PC-3 (cell line): ENCODE measurements around the gene CAMTA1. TPM values are rescaled to one million over a fixed set of nuclear protein-coding genes. Genes with fewer than 3 reads are reported as not detected.

Experiments
- ATAC-seq: fragments of 200-7000 bp; cut with Tn5 transposase; 2 replicates; pipeline ENCODE4 v1.9.1; 2020; ENCODE audit warnings: mild to moderate bottlenecking, moderate library complexity
- BruUV-seq: library from RNA; stranded (reverse); fragments of 400-500 nt; replicated peaks from 2 replicates; lab custom pipeline; 2021; lab: Mats Ljungman, UMichigan
- CTCF ChIA-PET: fragments of 300-600 bp; sonication (Branson Sonifier 250); formaldehyde crosslinking; loops from one replicate; lab custom pipeline; 2022; ENCODE audit warnings: antibody characterized with exemption; lab: Charles Lee
- POLR2A ChIA-PET: fragments of 300-600 bp; sonication (Branson Sonifier 250); formaldehyde crosslinking; loops from one replicate; lab custom pipeline; 2022; ENCODE audit warnings: antibody characterized with exemption; ENCODE audit not compliant: unreplicated experiment; lab: Charles Lee
- DNase-seq: peaks from one replicate; pipeline ENCODE4 v3.0.0-alpha.2; 2015
- H2AFZ ChIP-seq: fragments of 300-600 bp; sonication (generic); 2 replicates; pipeline ENCODE4 v1.6.0; 2016; ENCODE audit warnings: antibody characterized with exemption, low read length
- H3F3A ChIP-seq: fragments of 300-600 bp; sonication (generic); one replicate; pipeline ENCODE4 v1.6.0; 2017; ENCODE audit warnings: antibody characterized with exemption, low read length, control low read depth, mild to moderate bottlenecking; ENCODE audit not compliant: unreplicated experiment
- H3K27ac ChIP-seq: fragments of 300-600 bp; sonication (generic); 2 replicates; pipeline ENCODE4 v1.5.1; 2016; ENCODE audit warnings: mild to moderate bottlenecking, low read length
- H3K27me3 ChIP-seq: fragments of 300-600 bp; sonication (generic); 2 replicates; pipeline ENCODE4 v1.6.1; 2016; ENCODE audit warnings: low read length, mixed read lengths
- H3K36me3 ChIP-seq: fragments of 300-600 bp; sonication (generic); 2 replicates; pipeline ENCODE4 v1.6.1; 2016; ENCODE audit warnings: low read depth, mixed run types, low read length, mixed read lengths
- H3K4me1 ChIP-seq: fragments of 300-600 bp; sonication (generic); 2 replicates; pipeline ENCODE4 v1.5.1; 2016; ENCODE audit warnings: low read length; ENCODE audit not compliant: insufficient read depth
- H3K4me2 ChIP-seq: fragments of 300-600 bp; sonication (generic); 2 replicates; pipeline ENCODE4 v1.6.0; 2016; ENCODE audit warnings: low read length
- H3K4me3 ChIP-seq: fragments of 300-600 bp; sonication (generic); 2 replicates; pipeline ENCODE4 v1.5.1; 2016; ENCODE audit warnings: mild to moderate bottlenecking, low read length, mixed read lengths
- H3K79me2 ChIP-seq: fragments of 300-600 bp; sonication (generic); 2 replicates; pipeline ENCODE4 v1.6.1; 2017; ENCODE audit warnings: low read length, mixed read lengths
- H3K9ac ChIP-seq: fragments of 300-600 bp; sonication (generic); 2 replicates; pipeline ENCODE4 v1.6.0; 2016; ENCODE audit warnings: mild to moderate bottlenecking, low read length
- H3K9me2 ChIP-seq: fragments of 300-600 bp; sonication (generic); replicated peaks from 2 replicates; pipeline ENCODE4 v1.6.1; 2016; ENCODE audit warnings: mixed run types, low read length, mixed read lengths
- H3K9me3 ChIP-seq: fragments of 300-600 bp; sonication (generic); 2 replicates; pipeline ENCODE4 v1.6.1; 2016; ENCODE audit warnings: low read length, mixed read lengths
- H4K20me1 ChIP-seq: fragments of 300-600 bp; sonication (generic); 2 replicates; pipeline ENCODE4 v1.6.1; 2016; ENCODE audit warnings: low read length, mixed read lengths
- EZH2 ChIP-seq: fragments of 300-600 bp; sonication (generic); IDR thresholded peaks from one replicate; pipeline ENCODE4 v1.6.1; 2017; ENCODE audit warnings: antibody characterized with exemption, mild to moderate bottlenecking, low read length; ENCODE audit not compliant: unreplicated experiment
- EZH2phosphoT487 ChIP-seq: fragments of 300-600 bp; sonication (generic); IDR thresholded peaks from 2 replicates; pipeline ENCODE4 v1.6.1; 2018; ENCODE audit warnings: mild to moderate bottlenecking, antibody characterized with exemption, low read length, borderline replicate concordance
- intact Hi-C: fragments of 100-400 bp; cut with micrococcal nuclease; formaldehyde crosslinking; loops from 2 replicates; pipeline ENCODE4 v1.9.0; 2023
- total RNA-seq: library from RNA; depleted of rRNA; stranded (reverse); fragments of >200 nt; gene quantifications from 2 replicates; pipeline ENCODE4 v1.2.3, GENCODE V29; 2014
- TF ChIP-seq, protein P1 (sequence below): fragments of 300-600 bp; sonication (generic); conservative IDR thresholded peaks from 2 replicates; pipeline ENCODE4 v1.5.1; 2017; ENCODE audit warnings: antibody characterized with exemption, low read depth, mild to moderate bottlenecking, low read length

Gene CAMTA1
- total RNA-seq, 1 experiment from 2014 or later = 40.8 TPM

DNA sequence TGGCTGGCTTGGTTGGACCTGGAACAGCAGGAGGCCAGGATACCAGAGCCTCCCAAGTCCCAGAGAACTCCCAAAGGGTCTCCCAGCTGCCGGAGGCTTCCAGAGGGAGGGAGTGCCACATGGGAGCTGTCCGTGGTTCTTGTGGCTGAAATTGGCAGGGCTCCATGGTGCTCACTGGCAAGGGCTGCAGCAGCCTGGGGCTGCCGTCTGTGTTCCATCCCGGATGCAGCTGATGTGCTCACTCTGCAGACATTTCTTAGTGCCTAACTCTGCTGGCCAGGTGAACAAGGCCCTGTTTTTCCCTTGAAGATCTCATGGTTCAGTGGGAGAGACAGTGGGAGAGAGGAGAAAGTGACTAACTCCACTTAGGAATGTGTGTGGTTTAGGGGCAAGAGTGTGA lies 261.1 kb downstream of the CAMTA1 start:
- H3K4me3 ChIP-seq = no peak overlapping the region
- CTCF ChIA-PET = no interaction called here
- H3F3A ChIP-seq = no peaks in the 10 kb centered on the region
- H3K27ac ChIP-seq = no peak overlapping the region
- peak; percentile 59 for DNase-seq
- TF ChIP-seq EZH2 (no peak), EZH2phosphoT487 (no peak)
- TF ChIP-seq, protein P1, sequence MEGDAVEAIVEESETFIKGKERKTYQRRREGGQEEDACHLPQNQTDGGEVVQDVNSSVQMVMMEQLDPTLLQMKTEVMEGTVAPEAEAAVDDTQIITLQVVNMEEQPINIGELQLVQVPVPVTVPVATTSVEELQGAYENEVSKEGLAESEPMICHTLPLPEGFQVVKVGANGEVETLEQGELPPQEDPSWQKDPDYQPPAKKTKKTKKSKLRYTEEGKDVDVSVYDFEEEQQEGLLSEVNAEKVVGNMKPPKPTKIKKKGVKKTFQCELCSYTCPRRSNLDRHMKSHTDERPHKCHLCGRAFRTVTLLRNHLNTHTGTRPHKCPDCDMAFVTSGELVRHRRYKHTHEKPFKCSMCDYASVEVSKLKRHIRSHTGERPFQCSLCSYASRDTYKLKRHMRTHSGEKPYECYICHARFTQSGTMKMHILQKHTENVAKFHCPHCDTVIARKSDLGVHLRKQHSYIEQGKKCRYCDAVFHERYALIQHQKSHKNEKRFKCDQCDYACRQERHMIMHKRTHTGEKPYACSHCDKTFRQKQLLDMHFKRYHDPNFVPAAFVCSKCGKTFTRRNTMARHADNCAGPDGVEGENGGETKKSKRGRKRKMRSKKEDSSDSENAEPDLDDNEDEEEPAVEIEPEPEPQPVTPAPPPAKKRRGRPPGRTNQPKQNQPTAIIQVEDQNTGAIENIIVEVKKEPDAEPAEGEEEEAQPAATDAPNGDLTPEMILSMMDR = no peak
- POLR2A ChIA-PET = no interaction called here
- H2AFZ ChIP-seq = no peak overlapping the region
- ATAC-seq = peak; percentile 37; the same call in 1 of the 2 replicates
- H3K9me3 ChIP-seq = no peaks in the 10 kb centered on the region
- no peak overlapping the region for H3K4me2 ChIP-seq
- no peak overlapping the region for H3K9ac ChIP-seq
- no peaks in the 10 kb centered on the region for H3K36me3 ChIP-seq
- H3K4me1 ChIP-seq = peaks cover 9% of the 10 kb centered on the region
- H3K79me2 ChIP-seq = no peaks in the 10 kb centered on the region
- intact Hi-C loops = no loop called here
- no peaks in the 10 kb centered on the region for H3K9me2 ChIP-seq
- H3K27me3 ChIP-seq = peaks cover 21% of the 10 kb centered on the region
- BruUV-seq = no TSS peak
- H4K20me1 ChIP-seq = no peaks in the 10 kb centered on the region

DNA sequence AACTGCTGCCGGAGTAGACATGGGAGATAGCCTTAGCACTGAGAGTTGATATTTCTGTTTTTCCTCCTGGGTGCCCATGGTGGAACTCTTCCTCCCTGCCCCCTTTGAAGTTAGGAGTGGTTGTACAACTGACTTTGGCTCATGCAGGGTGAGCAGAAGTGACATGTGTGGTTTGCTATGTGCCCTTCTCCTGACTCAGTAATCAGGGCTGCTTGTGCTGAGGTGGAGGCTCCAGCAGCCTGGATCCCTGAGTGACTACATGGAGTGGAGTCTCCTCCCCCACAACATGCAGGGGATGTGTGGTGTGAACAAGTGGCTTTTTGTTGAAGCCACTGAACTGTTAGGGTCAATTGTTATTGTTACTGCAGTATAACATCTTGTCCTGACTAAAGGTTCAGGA lies 261.6 kb downstream of the CAMTA1 start:
- Histone ChIP-seq H4K20me1 (no peaks in the 10 kb centered on the region), H3K27ac (no peak overlapping the region), H3K4me1 (peaks cover 9% of the 10 kb centered on the region), H3K9me3 (no peaks in the 10 kb centered on the region), H3K36me3 (no peaks in the 10 kb centered on the region), H2AFZ (no peak overlapping the region), H3K27me3 (peaks cover 21% of the 10 kb centered on the region), H3K9ac (no peak overlapping the region), H3K79me2 (no peaks in the 10 kb centered on the region), H3K4me2 (no peak overlapping the region), H3K4me3 (no peak overlapping the region), H3K9me2 (no peaks in the 10 kb centered on the region), H3F3A (no peaks in the 10 kb centered on the region)
- ATAC-seq = no peak
- ChIA-PET CTCF (no interaction called here), POLR2A (no interaction called here)
- intact Hi-C loops = no loop called here
- no peak for DNase-seq
- TF ChIP-seq EZH2 (no peak), EZH2phosphoT487 (no peak)
- TF ChIP-seq, protein P1 = no peak
- no TSS peak for BruUV-seq

DNA sequence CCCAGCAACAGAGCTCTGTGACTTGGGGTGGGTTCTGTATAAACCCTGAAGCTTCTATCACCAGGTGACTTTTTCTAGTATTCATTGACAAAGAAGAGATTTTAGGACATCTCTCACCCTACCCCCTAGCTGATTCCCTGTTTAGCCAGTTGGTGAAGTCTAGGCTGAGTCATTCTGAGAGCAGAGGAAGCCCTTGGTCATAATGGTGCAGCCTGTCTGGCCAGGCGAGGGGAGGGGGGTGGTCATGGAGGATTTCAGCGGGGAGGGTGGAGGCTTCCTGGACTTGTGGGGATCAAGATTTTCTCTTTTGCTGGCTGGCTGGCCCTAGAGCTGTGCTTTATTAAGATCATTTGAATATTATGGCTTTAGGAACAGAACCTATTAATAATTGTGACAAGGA lies 262.6 kb downstream of the CAMTA1 start:
- ChIA-PET CTCF (no interaction called here), POLR2A (no interaction called here)
- Histone ChIP-seq H2AFZ (no peak overlapping the region), H3K9me2 (no peaks in the 10 kb centered on the region), H4K20me1 (no peaks in the 10 kb centered on the region), H3F3A (no peaks in the 10 kb centered on the region), H3K27me3 (peaks cover 29% of the 10 kb centered on the region), H3K79me2 (no peaks in the 10 kb centered on the region), H3K27ac (no peak overlapping the region), H3K9me3 (no peaks in the 10 kb centered on the region), H3K36me3 (no peaks in the 10 kb centered on the region), H3K4me3 (no peak overlapping the region), H3K4me1 (peaks cover 9% of the 10 kb centered on the region), H3K4me2 (peak overlapping the region; percentile 22; the same call in 1 of the 2 replicates), H3K9ac (no peak overlapping the region)
- BruUV-seq = no TSS peak
- ATAC-seq (no peak), DNase-seq (peak; percentile 56)
- TF ChIP-seq, protein P1 = no peak
- TF ChIP-seq EZH2 (no peak), EZH2phosphoT487 (no peak)
- intact Hi-C loops = no loop called here
